ENCODE data around the gene MYH9. TPM values are rescaled to one million over a fixed set of nuclear protein-coding genes. Genes with fewer than 3 reads are reported as not detected.

Gene MYH9
- polyA plus RNA-seq, 1 of the 3 experiments (the other 2 are of a cell fraction) = 303 TPM

- WGBS (ENCODE audit: low lambda C conversion rate) = 32% methylated on average over 14 of the region's 15 CpGs
- peak; percentile 90 for DNase-seq
- CTCF ChIA-PET = interaction anchor here (1.0 to 4.9 kb wide), 5 partner anchors 21 to 139 kb away, joined by 3 to 34 read pairs (median 6); no protein-coding TSS in a partner anchor
These were observed 55.7 kb downstream of the MYH9 start for GRCh38 chr22:36331912-36332622.

GRCh38 chr22:36331306-36331911 lies 56.4 kb downstream of the MYH9 start:
- DNase-seq = peak; percentile 57
- Histone ChIP-seq H4K20me1 (ENCODE audit: insufficient read depth) (peaks cover 3% of the 10 kb centered on the region; the same call in 1 of the 2 replicates), H3K4me3 (ENCODE audit: low read depth in 2 of 2, low read length in 1 of 2) (no peak overlapping the region), H3K79me2 (ENCODE audit: insufficient read depth) (peaks cover 99% of the 10 kb centered on the region), H3K27me3 (ENCODE audit: insufficient read depth) (no peaks in the 10 kb centered on the region), H2AFZ (ENCODE audit: low read depth) (no peak overlapping the region), H3F3A (replicated peaks; ENCODE audit: insufficient read depth) (peaks cover 83% of the 10 kb centered on the region), H3K4me1 (ENCODE audit: control insufficient read depth in 1 of 2, insufficient read depth in 2 of 2, low read depth in 1 of 2, low read length in 1 of 2) (peaks cover 69 to 96% of the 10 kb centered on the region in 2 experiments), H3K27ac (ENCODE audit: low read depth in 2 of 2, low read length in 1 of 2) (peak overlapping the region; percentile 88 to 98), H3K9ac (peak overlapping the region; percentile 65), H3K9me2 (no peaks in the 10 kb centered on the region), H3K36me3 (replicated peaks in 1 of 2; ENCODE audit: control insufficient read depth in 1 of 2, insufficient read depth in 2 of 2, low read length in 1 of 2) (peaks cover 34 to 43% of the 10 kb centered on the region in 2 experiments), H3K4me2 (peak overlapping the region; percentile 63), H3K9me3 (no peaks in the 10 kb centered on the region)
- 21% methylated on average over 11 of the region's 11 CpGs for WGBS (ENCODE audit: low lambda C conversion rate)
- POLR2A ChIA-PET = interaction anchor here (1.3 to 2.2 kb wide), 2 partner anchors 57 to 151 kb away, joined by 4 to 7 read pairs; partner anchors contain the start of gene MYH9
- CTCF ChIA-PET = interaction anchor here (1.0 to 4.9 kb wide), 4 partner anchors 21 to 139 kb away, joined by 3 to 34 read pairs (median 5); no protein-coding TSS in a partner anchor
- TF ChIP-seq RAD21 (IDR thresholded peaks at IDR 0.05; ENCODE audit: low read length) = no peak
- TF ChIP-seq FOSL2 (IDR thresholded peaks at IDR 0.05; ENCODE audit: borderline replicate concordance, low read depth) = peak; percentile 91
- TF ChIP-seq, protein P1, sequence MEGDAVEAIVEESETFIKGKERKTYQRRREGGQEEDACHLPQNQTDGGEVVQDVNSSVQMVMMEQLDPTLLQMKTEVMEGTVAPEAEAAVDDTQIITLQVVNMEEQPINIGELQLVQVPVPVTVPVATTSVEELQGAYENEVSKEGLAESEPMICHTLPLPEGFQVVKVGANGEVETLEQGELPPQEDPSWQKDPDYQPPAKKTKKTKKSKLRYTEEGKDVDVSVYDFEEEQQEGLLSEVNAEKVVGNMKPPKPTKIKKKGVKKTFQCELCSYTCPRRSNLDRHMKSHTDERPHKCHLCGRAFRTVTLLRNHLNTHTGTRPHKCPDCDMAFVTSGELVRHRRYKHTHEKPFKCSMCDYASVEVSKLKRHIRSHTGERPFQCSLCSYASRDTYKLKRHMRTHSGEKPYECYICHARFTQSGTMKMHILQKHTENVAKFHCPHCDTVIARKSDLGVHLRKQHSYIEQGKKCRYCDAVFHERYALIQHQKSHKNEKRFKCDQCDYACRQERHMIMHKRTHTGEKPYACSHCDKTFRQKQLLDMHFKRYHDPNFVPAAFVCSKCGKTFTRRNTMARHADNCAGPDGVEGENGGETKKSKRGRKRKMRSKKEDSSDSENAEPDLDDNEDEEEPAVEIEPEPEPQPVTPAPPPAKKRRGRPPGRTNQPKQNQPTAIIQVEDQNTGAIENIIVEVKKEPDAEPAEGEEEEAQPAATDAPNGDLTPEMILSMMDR (IDR thresholded peaks at IDR 0.05) = peak; percentile 34
- TF ChIP-seq IRF3 (IDR thresholded peaks at IDR 0.05; ENCODE audit: low read depth, low read length) = no peak
- peak; percentile 74 for TF ChIP-seq TCF12 (IDR thresholded peaks at IDR 0.05)
- TF ChIP-seq, protein P2, sequence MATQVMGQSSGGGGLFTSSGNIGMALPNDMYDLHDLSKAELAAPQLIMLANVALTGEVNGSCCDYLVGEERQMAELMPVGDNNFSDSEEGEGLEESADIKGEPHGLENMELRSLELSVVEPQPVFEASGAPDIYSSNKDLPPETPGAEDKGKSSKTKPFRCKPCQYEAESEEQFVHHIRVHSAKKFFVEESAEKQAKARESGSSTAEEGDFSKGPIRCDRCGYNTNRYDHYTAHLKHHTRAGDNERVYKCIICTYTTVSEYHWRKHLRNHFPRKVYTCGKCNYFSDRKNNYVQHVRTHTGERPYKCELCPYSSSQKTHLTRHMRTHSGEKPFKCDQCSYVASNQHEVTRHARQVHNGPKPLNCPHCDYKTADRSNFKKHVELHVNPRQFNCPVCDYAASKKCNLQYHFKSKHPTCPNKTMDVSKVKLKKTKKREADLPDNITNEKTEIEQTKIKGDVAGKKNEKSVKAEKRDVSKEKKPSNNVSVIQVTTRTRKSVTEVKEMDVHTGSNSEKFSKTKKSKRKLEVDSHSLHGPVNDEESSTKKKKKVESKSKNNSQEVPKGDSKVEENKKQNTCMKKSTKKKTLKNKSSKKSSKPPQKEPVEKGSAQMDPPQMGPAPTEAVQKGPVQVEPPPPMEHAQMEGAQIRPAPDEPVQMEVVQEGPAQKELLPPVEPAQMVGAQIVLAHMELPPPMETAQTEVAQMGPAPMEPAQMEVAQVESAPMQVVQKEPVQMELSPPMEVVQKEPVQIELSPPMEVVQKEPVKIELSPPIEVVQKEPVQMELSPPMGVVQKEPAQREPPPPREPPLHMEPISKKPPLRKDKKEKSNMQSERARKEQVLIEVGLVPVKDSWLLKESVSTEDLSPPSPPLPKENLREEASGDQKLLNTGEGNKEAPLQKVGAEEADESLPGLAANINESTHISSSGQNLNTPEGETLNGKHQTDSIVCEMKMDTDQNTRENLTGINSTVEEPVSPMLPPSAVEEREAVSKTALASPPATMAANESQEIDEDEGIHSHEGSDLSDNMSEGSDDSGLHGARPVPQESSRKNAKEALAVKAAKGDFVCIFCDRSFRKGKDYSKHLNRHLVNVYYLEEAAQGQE (IDR thresholded peaks at IDR 0.05; ENCODE audit: low read depth, low read length) = 0 out of 2 replicates have a peak, but pooled peaks have one; percentile 13

More at GRCh38 chr22:36331912-36332622, 55.7 kb downstream of the MYH9 start:
- no peak overlapping the region for H2AFZ ChIP-seq (ENCODE audit: low read depth)
- peak overlapping the region; percentile 65; the same call in 1 of the 2 replicates for H3K9ac ChIP-seq
- no peaks in the 10 kb centered on the region for H3K9me2 ChIP-seq
- peak overlapping the region; percentile 88 to 98 for H3K27ac ChIP-seq (ENCODE audit: low read depth in 2 of 2, low read length in 1 of 2)
- H3K79me2 ChIP-seq (ENCODE audit: insufficient read depth) = peaks cover 99% of the 10 kb centered on the region
- peaks cover 3% of the 10 kb centered on the region; the same call in 1 of the 2 replicates for H4K20me1 ChIP-seq (ENCODE audit: insufficient read depth)
- peak overlapping the region; percentile 63 for H3K4me2 ChIP-seq
- H3K4me1 ChIP-seq (ENCODE audit: control insufficient read depth in 1 of 2, insufficient read depth in 2 of 2, low read depth in 1 of 2, low read length in 1 of 2) = peaks cover 75 to 96% of the 10 kb centered on the region in 2 experiments
- peaks cover 90% of the 10 kb centered on the region for H3F3A ChIP-seq (replicated peaks; ENCODE audit: insufficient read depth)
- peaks cover 35 to 43% of the 10 kb centered on the region in 2 experiments for H3K36me3 ChIP-seq (replicated peaks in 1 of 2; ENCODE audit: control insufficient read depth in 1 of 2, insufficient read depth in 2 of 2, low read length in 1 of 2)
- H3K4me3 ChIP-seq (ENCODE audit: low read depth in 2 of 2, low read length in 1 of 2) = no peak overlapping the region
- H3K27me3 ChIP-seq (ENCODE audit: insufficient read depth) = no peaks in the 10 kb centered on the region
- TF ChIP-seq TAF1 (IDR thresholded peaks at IDR 0.05; ENCODE audit: borderline replicate concordance, low read depth, low read length) = 0 out of 2 replicates have a peak, but pooled peaks have one; percentile 32
- peak in 1 of 2 experiments; percentile 46; a peak in 1 of 4 replicates for TF ChIP-seq EP300 (IDR thresholded peaks at IDR 0.05; ENCODE audit: borderline replicate concordance in 1 of 2, low read depth in 1 of 2, low read length in 1 of 2)
- no peak for TF ChIP-seq SIN3A (IDR thresholded peaks at IDR 0.05; ENCODE audit: borderline replicate concordance, low read depth, low read length)
- no peak for TF ChIP-seq USF2 (IDR thresholded peaks at IDR 0.05; ENCODE audit: borderline replicate concordance, low read depth, low read length)
- TF ChIP-seq FOXM1 (IDR thresholded peaks at IDR 0.05; ENCODE audit: low read depth) = no peak
- TF ChIP-seq RCOR1 (IDR thresholded peaks at IDR 0.05; ENCODE audit: low read length) = peak; percentile 45; the same call in 1 of the 2 replicates
- TF ChIP-seq RAD21 (IDR thresholded peaks at IDR 0.05; ENCODE audit: low read length) = peak; percentile 15; the same call in 1 of the 2 replicates
- peak; percentile 67 for TF ChIP-seq NFIC (IDR thresholded peaks at IDR 0.05; ENCODE audit: borderline replicate concordance)
- no peak for TF ChIP-seq FOXJ3 (CRISPR knock-in tag; IDR thresholded peaks at IDR 0.05)
- TF ChIP-seq NRF1 (IDR thresholded peaks at IDR 0.05; ENCODE audit: low read depth, low read length) = no peak
- TF ChIP-seq CHD2 (IDR thresholded peaks at IDR 0.05; ENCODE audit: low read length, partially characterized antibody) = peak; percentile 17
- peak; percentile 45 for TF ChIP-seq POLR2AphosphoS5 (IDR thresholded peaks at IDR 0.05; ENCODE audit: low read depth, low read length)
- no peak for TF ChIP-seq YY1 (IDR thresholded peaks at IDR 0.05; ENCODE audit: low read depth)
- TF ChIP-seq MEF2A (IDR thresholded peaks at IDR 0.05; ENCODE audit: borderline replicate concordance, low read depth) = no peak
- H3K9me3 ChIP-seq = no peaks in the 10 kb centered on the region
- POLR2A ChIA-PET = interaction anchor here (1.3 to 2.2 kb wide), 2 partner anchors 56 to 150 kb away, joined by 4 to 7 read pairs; partner anchors contain the start of gene MYH9

Measured in SK-N-SH (cell line).